ENCODE data around the gene TEX26.
A peak's percentile ranks its signal among the peaks of the same experiment; 100 is the strongest.

The TEX26 gene

DNA sequence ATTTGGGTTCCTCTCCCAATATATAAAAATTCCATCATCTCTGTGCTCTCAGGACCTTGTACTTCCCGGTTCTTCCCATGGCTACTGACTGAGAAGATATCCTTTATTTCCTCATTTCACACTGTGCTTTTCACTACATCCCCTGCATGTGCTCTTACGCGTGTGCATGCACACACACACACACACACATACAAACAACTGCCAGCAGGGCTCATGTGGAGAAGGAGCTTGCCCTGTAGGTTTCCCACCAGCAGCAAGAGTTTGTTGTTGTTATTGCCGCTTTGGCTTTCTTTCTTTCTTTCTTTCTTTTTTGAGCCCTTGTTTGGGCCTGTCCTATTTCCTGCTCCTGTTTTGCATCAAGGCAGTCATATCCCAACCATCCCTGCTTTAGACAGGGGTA, 43.6 kb downstream of the TEX26 start:
- DNase-seq (ENCODE audit: low read depth, low spot score), result no peak

- no peak for DNase-seq (ENCODE audit: low read depth, low spot score)
Measured at GRCh38 chr13:30978981-30979956, 46.8 kb downstream of the TEX26 start.

DNA sequence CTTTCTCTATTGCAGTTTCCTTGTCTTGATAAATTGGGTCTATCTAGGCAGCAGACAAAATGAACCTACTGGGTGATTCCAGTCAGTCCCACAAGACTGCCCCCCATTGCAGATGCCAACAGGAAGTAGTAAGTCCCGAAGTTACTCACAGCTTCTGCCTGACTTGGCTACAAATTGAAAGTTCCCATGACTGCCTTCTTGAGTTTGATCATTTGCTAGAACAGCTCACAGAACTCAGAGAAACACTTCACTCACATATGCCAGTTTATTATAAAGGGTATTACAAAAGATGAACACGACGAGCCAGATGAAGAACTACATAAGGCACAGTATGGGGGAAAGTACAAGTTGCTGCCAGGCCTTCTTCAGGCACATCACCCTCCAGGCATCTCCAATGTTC, 50.0 kb downstream of the TEX26 start:
- no peak for DNase-seq (ENCODE audit: low read depth, low spot score)

DNA sequence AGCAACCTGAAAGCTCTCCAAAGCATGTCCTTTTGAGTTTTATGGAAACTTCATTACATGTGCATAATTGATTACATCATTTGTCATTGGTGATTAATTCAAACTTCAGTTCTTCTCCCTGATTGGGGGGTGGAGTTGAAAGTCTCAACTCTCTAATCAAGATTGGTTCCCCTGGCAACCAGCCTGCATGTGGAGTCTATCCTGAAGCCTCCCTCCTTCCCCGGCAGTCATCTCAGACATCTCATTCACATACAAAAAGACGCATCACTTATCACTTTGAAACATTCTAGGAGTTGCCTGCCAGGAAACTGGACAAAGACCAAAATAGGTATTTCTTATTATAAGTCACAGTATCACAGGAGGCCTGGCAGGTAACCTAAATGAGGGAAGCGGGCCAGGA, 50.5 kb downstream of the TEX26 start:
- no peak for DNase-seq (ENCODE audit: low read depth, low spot score)

DNA sequence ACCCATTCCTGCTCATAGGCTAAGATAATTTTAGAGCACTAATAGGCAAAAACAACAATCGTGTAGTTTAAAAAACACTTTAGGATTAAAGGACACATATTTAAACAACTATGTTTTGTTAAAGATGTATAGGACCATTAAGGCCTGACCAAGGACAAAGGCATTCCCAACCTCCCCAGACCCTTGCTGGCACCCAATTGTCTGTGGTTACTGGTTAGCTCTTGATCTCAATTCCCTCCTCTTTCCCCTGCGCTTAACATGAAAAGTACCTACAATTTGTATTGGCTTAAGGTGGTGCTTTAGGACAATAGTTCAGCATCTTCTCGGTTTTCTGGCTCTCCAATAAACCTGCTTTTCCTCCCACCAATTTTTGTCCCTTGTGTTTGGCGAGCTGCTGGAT, 51.0 kb downstream of the TEX26 start:
- DNase-seq (ENCODE audit: low read depth, low spot score), result peak; percentile 35

DNA sequence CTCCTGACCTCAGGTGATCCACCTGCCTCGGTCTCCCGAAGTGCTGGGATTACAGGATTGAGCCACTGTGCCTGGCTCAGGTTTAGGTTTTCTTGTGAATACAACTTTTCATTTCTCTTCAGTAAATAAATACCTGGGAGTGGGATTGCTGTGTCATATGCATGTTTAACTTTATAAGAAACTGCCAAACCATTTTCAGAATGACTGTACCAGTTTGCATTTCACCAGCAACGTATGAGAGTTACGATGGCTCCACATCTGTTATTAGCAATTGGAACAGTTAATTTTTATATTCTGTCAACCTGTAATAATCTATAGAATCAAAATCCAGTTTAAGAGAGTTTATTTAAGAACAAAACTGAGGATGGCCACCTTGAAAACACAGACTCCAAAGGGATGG, 52.2 kb downstream of the TEX26 start:
- DNase-seq (ENCODE audit: low read depth, low spot score), result no peak

GRCh38 chr13:30985637-30986205, 53.3 kb downstream of the TEX26 start:
- peak; percentile 69 for DNase-seq (ENCODE audit: low read depth, low spot score)

DNA sequence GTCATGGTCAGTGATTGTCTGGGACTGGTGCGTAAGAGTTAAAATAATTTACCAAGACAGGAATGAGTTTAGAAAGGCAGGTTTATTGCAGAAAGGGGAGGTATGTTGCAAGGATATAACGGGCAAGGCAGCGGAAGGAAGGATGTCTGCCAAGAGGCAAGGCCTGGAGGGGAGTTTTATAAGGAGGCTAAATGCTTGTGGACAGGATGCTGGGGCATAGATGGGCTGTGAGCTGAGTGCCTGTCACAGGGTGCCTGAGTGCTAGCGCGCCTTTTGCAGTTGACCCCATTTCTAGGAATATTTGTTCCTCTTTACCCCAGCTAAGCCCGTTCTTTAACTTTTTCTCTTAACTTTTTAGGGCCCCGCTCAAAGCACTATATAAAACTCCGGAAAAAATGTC, 58.7 kb downstream of the TEX26 start:
- DNase-seq (ENCODE audit: low read depth, low spot score), result no peak

DNA sequence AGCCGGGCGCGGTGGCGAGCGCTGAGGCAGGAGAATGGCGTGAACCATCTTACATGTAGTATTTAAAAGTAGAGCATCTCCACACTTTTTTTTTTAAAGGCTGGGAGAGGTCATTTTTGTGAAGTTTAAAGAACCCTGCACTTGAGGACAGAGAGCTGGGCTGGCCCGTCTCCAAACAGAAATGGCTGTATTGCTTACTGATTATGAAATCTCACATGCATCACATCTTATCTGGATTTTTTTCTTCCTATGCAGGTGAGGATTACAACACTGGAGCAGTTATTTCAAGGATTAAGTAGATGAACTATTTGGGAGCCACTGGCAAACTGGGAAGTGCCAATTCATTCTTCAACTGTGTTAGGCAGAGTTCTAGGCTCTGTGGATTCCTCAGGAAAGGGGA, 59.5 kb downstream of the TEX26 start:
- no peak for DNase-seq (ENCODE audit: low read depth, low spot score)

DNA sequence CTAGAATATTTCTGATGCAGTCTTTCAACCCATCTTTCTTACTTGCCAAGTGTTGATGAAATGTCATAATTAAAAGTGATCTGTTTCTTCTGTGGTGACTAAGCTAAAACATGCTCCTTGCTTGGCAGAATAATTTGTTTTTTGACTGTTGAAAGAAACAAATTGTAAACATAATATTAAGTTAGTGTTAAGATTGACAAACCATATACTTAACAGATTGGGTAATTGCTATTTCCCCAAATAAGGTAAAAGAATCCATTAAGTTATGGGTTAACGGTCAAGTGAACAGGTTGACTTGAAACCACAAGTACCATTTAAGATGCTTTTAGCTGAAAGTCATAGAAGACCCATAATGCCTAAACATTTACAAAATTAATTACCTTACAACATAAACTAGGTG, 62.9 kb downstream of the TEX26 start:
- DNase-seq (ENCODE audit: low read depth, low spot score), result no peak

- no peak for DNase-seq (ENCODE audit: low read depth, low spot score)
Measured at GRCh38 chr13:30997697-30998096, 65.2 kb downstream of the TEX26 start.

- DNase-seq (ENCODE audit: low read depth, low spot score), result peak; percentile 86
Measured at GRCh38 chr13:30998136-30999088, 66.0 kb downstream of the TEX26 start.

DNA sequence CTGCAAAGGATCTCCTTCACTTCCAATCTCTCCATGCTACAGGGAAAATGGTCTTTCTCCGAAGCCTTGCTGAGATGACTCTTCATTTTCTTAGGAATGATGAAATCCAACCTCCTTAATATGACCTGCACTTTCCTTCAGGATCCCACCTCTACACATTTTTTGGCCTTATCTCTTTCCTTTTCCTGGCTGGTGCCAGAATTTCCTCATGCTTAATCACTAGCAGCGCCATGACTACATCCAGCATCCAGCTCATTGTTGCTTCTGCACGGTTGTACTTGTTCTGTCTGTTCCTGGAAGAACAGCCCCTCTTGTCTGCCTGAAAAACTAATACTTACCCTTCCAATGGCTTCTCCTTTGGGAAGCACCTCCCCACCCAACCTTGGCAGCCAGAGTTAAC, 68.4 kb downstream of the TEX26 start:
- DNase-seq (ENCODE audit: low read depth, low spot score), result no peak

DNA sequence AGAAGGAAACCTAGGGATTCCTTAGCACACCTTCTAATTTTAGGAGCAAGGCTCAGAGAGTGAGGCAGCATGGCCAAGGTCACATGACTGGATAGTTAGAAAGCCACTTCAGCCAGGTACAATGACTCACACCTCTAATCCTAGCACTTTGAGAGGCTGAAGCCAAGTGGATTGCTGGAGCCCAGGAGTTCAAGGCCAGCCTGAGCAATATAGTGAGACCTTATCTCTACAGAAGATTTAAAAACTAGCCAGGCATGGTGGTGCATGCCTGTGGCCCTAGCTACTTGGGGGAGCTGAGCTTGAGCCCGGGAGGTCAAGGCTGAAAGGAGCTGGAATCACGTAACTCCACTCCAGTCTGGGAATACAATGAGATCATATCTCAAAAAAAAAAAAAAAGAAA, 69.2 kb downstream of the TEX26 start:
- DNase-seq (ENCODE audit: low read depth, low spot score), result peak; percentile 48

DNA sequence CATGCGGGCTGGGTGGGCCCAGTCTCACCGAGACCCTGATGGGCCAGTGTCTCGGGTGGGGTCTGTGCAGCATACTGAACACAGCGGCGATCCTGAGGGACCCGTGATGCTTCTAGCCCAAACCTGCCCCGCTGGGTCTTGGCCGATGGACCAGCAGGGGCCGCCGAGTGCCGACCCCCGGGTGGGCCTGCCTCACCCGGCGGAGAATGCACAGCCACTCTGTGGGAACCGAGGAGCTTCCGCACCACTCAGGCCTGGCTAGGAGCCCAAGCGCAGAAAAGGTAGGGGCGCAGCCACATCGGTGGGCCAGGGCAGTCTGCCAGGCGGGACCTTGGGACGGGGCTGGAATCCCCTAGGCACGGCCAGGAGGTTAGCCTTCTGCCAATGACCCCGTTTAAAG, 72.6 kb downstream of the TEX26 start:
- DNase-seq (ENCODE audit: low read depth, low spot score), result no peak

DNA sequence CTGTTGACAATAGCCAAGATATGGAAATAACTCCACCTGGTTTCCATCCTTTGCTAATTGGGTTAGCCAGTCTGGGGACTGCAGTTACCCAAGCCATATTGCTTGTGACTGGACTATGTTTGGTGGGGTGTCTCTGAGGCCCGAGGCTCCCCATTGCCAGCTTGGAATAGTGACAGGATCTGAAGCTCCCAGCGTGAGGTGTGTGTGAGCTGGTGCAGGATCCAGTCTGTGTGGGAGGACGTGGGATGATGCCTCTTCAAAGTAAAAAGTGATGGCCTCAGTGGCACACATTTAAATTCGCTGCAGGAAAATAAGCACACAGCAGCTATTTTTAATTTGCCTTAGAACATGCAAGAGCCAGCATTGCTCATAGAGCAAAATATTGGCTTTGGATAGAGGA, 75.0 kb downstream of the TEX26 start:
- DNase-seq (ENCODE audit: low read depth, low spot score), result no peak

DNA sequence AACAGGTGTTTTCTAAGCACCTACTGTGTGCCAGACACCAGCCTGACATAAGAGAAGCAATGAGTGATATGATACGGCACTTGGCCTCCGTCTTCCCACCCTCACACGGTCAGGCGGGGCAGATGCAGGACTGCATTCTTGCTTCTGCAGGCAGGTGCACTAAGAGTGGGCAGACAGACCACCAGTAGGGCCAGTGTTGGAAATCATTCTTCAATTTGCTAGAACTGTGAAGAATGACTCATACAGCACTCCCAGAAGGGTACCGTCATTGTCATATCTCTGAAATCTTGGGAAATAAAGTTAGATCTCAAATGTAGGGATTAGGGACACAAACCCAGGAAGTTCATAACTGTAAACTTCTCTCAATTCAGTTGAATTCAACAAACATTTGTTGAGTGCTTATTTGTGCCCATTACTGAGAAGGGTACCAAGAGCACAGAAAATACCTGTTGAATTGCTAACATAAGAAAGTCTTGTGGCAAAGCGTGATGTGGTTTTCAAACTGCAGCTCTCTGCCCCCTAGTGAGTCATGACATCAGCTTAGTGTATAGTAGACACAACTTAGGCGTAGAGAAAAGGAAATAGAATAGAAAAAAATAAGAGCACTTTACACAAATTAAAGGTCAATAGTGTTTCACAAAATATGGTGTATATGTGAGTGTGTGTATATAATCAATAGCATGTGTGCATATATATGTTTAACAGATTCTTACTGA, 76.1 kb downstream of the TEX26 start:
- DNase-seq (ENCODE audit: low read depth, low spot score), result no peak

GRCh38 chr13:31009166-31009565, 76.7 kb downstream of the TEX26 start:
- DNase-seq (ENCODE audit: low read depth, low spot score), result peak; percentile 37

DNA sequence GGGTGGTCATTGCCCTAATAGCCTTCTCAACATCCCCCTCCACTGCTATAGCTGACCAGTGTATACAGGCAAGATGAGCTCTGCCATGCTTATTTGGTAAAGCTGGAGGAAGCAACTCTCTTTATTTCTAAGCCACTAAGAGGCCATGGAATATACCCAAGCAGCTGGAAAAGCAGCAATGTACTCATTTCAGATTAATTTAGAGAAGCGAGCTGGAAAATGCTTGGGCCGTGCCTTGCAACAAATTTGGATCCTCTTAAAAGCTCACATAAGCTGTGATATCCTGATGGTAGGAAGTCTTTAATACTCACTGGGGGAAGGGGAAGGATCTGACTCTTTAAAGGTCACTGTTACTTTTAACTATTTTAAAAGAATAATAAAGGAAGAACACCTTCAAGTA, 77.8 kb downstream of the TEX26 start:
- DNase-seq (ENCODE audit: low read depth, low spot score), result no peak

DNA sequence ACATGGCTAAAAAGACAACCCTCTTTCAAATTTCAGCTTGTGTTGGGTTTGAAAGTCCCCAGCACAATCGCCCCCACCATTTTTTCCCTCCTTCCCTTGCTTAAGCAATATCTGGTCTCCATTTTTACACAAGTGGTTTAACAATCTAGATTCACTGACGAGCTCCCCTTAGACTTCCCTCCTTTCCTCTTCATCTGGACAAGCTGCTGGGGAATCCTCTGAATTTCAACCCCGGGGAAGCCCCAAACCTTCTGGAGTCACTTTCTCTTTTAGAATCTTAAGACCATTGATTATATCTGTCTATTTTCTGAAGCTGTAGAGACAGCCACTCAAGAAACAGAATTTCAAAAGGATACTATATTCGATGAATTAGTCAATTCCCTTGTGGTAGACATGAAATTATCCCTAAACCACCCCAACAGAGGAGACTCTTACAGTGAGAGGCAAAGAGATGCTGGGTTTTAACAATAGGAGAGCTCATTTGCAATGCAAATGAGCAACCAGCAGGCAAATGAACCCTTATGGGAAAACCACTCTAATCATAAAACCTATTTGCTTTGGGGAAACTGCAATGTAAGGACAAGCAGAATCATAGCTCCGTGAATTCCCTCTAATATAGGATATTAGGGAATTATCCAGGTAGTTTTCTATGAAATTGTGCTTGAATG, 78.9 kb downstream of the TEX26 start:
- peak; percentile 20 for DNase-seq (ENCODE audit: low read depth, low spot score)
